DND-41 (cell line): ENCODE data around the gene FBXO11.

ENCODE experiments used
- CTCF ChIP-seq: IDR thresholded peaks from 2 replicates; pipeline ENCODE4 v1.5.1; 2012; ENCODE audit warnings: borderline replicate concordance, low read length, moderate library complexity, mild to moderate bottlenecking; ENCODE audit not compliant: poor library complexity, severe bottlenecking; ENCODE audit errors: extremely low read depth
- EZH2 ChIP-seq: IDR thresholded peaks from 3 replicates; pipeline ENCODE4 v1.6.1; 2012; ENCODE audit warnings: borderline replicate concordance, low read depth, mild to moderate bottlenecking, moderate library complexity, low read length, inconsistent platforms; ENCODE audit not compliant: severe bottlenecking

- TF ChIP-seq CTCF (no peak), EZH2 (no peak)
Observed at GRCh38 chr2:47822518-47822917, 83.8 kb downstream of the FBXO11 start.
